GM20000 (cell line): ENCODE results near the gene COA8.

Experiments used
- DNase-seq: peaks from one replicate; pipeline ENCODE4 v3.0.0; 2012; ENCODE audit warnings: low spot score
- CTCF ChIP-seq: IDR thresholded peaks from 2 replicates; pipeline ENCODE4 v1.5.1; 2012; ENCODE audit warnings: mild to moderate bottlenecking, control low read depth; ENCODE audit errors: extremely low read depth, missing control alignments

COA8 gene

GRCh38 chr14:103569408-103569807, 6.6 kb downstream of the COA8 start:
- no peak for DNase-seq
- TF ChIP-seq CTCF = no peak

- DNase-seq = no peak
- no peak for TF ChIP-seq CTCF
Measured at GRCh38 chr14:103574104-103574503, 11.3 kb downstream of the COA8 start.

DNA sequence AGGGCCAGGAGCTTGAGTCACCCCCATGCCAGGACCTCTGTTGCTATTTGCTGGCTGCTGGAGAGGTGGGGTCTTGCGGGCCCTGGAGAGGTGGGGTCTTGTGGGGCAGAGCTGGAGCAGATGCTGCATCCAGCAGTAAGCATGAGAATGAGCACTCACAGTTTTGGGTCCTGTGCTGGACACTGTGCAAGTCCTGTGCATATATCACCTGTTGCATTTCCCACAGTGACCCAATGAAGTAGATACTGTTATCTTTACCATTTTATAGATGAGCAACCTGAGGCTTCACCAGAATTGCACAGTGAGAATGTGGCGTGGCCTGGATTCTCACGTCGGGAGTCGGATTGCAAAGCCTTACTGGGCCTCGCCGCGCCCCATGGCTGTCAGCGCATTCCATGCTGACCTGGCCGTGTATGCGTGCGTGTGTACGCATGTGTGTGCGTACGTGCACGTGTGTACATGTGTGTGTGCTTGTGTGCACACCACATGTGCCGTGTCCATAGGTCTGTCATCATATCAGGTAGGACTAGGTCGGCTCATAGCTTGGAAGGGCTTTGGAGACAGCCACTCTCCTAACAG, 12.0 kb downstream of the COA8 start:
- TF ChIP-seq CTCF = no peak
- DNase-seq = no peak

GRCh38 chr14:103576371-103577024, 13.7 kb downstream of the COA8 start:
- DNase-seq = no peak
- no peak for TF ChIP-seq CTCF

- no peak for TF ChIP-seq CTCF
Measured at GRCh38 chr14:103578401-103579075, 15.8 kb downstream of the COA8 start.

DNA sequence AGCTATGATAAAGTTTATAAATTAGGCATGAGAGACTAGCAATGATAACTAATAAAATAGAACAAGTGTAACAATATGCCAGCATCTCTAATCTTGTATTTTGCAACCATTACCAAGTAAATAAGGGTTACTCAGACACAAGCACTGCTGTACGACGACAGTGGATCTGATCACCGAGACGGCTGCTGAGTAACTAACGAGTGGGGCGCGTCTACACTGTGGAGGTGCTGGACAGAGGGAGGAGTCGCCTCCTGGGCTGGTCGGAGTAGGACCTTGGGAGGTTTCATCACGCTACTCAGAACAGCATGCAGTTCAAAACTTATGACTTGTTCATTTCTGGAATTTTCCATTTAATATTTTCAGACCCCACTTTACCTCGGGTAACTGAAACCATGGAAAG, 18.4 kb downstream of the COA8 start:
- TF ChIP-seq CTCF = no peak
- DNase-seq = no peak

More at GRCh38 chr14:103578401-103579075, 15.8 kb downstream of the COA8 start:
- DNase-seq = no peak

- TF ChIP-seq CTCF = no peak
- DNase-seq = no peak
Measured at GRCh38 chr14:103581954-103582703, 19.4 kb downstream of the COA8 start.
